Measurements from ENCODE around the gene KDM5A.

The KDM5A gene

DNA sequence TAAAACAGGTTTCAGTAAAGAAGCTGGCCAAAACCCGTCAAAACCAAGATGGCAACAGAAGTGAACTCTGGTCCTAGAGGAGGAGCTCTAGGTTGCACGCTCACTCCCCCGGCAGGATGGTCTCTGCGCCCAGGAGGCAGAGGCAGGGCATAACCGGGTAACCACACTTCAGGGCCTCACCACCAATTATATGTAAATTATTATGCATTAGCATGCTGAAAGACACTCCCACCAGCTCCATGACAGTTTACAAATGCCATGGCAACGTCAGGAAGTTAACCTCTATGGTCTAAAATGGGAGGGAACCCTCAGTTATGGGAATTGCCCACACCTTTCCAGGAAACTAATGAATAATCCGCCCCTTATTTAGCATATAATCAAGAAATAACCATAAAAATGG lies 155.1 kb downstream of the KDM5A start:
- no peak for DNase-seq
- TF ChIP-seq POLR2A (IDR thresholded peaks at IDR 0.05; ENCODE audit: low read length) (no peak), GATA1 (IDR thresholded peaks at IDR 0.05; ENCODE audit: low read depth, low read length) (no peak)

DNA sequence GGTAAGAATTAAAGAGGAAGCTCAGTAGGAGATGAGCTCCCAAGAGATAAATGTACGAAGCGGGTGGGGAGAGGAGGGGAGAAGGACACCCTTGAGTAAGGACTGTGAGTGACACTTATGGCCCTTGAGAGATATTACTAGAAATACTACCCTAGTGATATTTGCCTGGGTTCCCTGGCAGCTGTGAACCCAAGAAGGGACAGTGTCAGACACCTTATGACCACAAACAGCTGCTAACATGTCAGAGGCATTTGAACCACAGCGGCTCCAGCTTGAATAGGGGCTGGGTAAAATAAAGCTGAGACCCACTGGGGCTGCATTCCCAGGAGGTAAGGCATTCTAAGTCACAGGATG lies 155.5 kb downstream of the KDM5A start:
- TF ChIP-seq POLR2A (IDR thresholded peaks at IDR 0.05; ENCODE audit: low read length) (no peak), GATA1 (IDR thresholded peaks at IDR 0.05; ENCODE audit: low read depth, low read length) (no peak)
- no peak for DNase-seq

DNA sequence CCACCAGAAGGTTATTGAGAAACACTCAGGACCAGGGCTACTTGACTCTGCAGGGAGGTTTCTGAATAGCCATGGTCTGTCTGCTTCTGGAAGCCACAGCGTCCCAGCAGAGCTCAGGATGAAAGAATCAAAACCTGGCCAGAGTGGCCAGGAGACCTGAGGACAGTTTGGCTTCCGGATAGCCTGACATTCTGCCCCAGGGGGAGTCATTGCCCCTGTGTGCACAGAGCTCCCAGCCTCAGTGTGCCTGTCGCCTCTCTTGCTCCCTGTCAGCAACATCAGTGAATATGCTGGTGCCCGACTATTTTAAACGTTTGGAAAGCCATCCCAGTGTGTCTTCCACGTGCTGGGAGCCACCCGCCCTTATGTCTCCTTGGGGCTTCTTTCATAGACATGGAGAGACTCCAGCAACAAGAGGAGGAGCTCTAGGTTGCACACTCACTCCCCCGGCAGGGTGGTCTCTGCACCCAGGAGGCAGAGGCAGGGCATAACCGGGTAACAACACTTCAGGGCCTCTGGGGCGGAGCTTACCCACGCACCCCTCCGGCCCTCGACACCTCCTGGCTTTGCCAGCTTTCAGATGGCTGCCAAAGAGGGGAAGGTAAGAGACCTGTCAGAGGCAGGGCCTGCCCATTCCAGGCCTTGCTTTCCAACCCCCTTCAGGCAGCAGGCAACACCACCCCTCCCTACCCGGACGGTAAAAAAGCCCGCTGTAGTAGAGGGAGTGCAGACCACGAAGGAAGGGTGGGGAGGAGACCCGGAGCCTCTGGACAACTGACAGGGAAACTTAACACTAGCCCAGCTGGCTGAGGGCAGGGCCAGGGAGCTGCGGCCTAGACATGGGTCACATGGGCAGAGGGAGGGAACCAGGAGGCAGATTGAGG lies 156.1 kb downstream of the KDM5A start:
- DNase-seq: no peak
- no peak for TF ChIP-seq GATA1 (IDR thresholded peaks at IDR 0.05; ENCODE audit: low read depth, low read length)

DNA sequence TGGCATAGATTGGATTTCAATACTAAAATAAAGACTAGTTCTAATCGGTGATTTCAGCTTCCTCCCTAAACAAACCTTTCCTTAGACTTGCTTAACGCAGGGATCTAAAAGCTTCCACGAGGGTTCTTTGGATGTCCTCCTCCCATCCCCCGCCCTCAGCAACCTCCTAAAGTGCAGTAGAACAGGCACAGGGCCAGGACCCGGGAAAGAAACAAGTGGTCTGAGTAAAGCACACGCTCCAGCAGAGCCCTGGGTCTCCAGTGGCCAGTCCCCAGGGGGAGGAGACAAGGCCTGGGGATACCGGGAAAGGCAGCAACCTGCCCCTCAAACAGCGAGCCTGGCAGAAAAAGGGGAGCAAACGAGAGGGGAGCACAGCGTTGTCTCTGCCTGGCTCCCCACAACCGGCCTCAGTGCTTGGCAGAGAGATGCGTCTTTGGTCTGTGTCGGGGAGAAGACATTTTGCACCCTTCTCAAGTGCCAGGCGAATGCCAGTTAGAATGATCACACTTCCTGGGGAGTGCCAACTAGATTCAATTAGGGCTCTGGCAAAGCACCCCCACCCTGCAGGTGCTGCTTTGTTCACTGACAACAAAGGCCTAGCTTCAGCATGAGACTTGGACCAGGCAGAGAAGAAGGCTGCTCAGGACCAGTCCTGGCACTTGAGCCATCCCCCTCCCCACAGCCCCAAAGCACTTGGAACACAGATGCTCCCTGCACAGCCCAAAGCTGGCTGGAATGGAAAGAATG lies 158.0 kb downstream of the KDM5A start:
- no peak for TF ChIP-seq GATA1 (IDR thresholded peaks at IDR 0.05; ENCODE audit: low read depth, low read length)
- no peak for TF ChIP-seq POLR2A (IDR thresholded peaks at IDR 0.05; ENCODE audit: low read length)
- no peak for DNase-seq

All from erythroblast (primary cell).